ENCODE measurements around the gene DCDC2. TPM values are rescaled to one million over a fixed set of nuclear protein-coding genes. Genes with fewer than 3 reads are reported as not detected.
A peak's percentile ranks its signal among the peaks of the same experiment; 100 is the strongest.
"Not testable (repeated sequence)": the region's sequence is repeated elsewhere in the genome, so short reads cannot be mapped to it uniquely, and the experiment has no call there.

DCDC2 gene
- total RNA-seq, 3 donors from 2014 or later: 0.44 to 3.2 (median 2.6) TPM

DNA sequence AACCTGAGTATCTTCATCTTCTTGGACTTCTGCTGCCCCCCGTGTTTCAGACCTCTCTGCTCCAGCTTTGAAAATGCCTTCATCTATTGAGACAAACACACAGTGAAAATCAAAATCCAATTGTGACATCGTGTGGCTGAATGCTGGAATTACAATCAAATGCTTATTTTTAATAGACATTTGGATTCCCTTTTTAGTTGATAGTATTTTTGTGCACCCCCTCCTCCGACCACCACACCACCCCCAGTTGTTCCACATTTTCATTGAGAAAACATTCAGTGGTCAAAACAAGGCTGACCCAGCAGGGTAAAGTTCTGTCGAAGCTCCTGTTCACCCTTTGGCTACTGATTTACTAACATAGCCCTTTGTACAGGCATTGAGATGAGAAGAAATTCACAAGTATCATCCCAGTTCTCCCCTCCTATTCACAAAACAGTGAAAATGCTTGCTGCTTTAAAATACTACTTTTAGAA lies 152.8 kb downstream of the DCDC2 start:
- Histone ChIP-seq H3K9me3 (no peaks in the 10 kb centered on the region), H3K36me3 (ENCODE audit: low read depth) (no peaks in the 10 kb centered on the region), H3K4me3 (no peak overlapping the region), H3K4me1 (ENCODE audit: low read depth) (no peaks in the 10 kb centered on the region)
- intact Hi-C loops (cut with DNase I, micrococcal nuclease): loop anchor here in 1 of 2 donors (10.0 kb wide), 1 partner anchor 140 kb away; no protein-coding TSS in a partner anchor
- DNase-seq (peak in 1 of 3 donors; percentile 54), ATAC-seq (no peak)
- TF ChIP-seq, protein P1, sequence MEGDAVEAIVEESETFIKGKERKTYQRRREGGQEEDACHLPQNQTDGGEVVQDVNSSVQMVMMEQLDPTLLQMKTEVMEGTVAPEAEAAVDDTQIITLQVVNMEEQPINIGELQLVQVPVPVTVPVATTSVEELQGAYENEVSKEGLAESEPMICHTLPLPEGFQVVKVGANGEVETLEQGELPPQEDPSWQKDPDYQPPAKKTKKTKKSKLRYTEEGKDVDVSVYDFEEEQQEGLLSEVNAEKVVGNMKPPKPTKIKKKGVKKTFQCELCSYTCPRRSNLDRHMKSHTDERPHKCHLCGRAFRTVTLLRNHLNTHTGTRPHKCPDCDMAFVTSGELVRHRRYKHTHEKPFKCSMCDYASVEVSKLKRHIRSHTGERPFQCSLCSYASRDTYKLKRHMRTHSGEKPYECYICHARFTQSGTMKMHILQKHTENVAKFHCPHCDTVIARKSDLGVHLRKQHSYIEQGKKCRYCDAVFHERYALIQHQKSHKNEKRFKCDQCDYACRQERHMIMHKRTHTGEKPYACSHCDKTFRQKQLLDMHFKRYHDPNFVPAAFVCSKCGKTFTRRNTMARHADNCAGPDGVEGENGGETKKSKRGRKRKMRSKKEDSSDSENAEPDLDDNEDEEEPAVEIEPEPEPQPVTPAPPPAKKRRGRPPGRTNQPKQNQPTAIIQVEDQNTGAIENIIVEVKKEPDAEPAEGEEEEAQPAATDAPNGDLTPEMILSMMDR (IDR thresholded peaks at IDR 0.05): peak; percentile 17

DNA sequence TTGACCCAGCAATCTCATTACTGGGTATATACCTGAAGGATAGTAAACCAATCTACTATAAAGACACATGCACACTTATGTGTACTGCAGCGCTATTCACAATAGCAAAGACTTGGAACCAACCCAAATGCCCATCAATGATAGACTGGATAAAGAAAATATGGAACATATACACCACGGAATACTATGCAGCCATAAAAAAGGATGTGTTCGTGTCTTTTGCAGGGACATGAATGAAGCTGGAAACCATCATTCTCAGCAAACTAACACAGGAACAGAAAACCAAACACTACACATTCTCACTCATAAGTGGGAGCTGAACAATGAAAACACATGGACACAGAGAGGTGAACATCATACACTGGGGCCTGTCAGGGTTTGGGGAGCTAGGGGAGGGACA lies 153.7 kb downstream of the DCDC2 start:
- DNase-seq; H3K4me1 ChIP-seq (ENCODE audit: low read depth); ATAC-seq; H3K9me3 ChIP-seq; H3K36me3 ChIP-seq (ENCODE audit: low read depth); H3K4me3 ChIP-seq: not testable (repeated sequence)
- intact Hi-C loops (cut with DNase I, micrococcal nuclease): loop anchor here in 1 of 2 donors (10.0 kb wide), 1 partner anchor 139 kb away; no protein-coding TSS in a partner anchor

DNA sequence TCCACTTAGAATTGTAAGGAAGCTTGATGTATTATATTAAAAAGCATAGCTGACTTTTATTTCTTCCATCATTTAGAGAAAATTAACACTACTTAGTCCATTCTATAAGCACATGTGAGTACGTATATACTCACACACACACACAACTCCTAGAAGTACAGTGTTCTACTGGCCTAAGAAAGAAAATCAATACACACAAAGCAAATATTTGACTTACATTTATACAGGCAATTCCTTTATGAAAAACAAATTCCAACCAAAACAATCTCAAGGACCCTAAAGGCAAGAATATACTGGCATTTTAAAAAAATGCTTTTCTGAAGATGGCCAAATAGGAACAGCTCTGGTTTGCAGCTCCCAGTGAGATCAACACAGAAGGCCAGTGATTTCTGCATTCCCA lies 160.0 kb downstream of the DCDC2 start:
- ATAC-seq (no peak), DNase-seq (no peak)
- Histone ChIP-seq H3K4me3 (no peak overlapping the region), H3K9me3 (no peaks in the 10 kb centered on the region), H3K4me1 (ENCODE audit: low read depth) (no peaks in the 10 kb centered on the region), H3K36me3 (ENCODE audit: low read depth) (no peaks in the 10 kb centered on the region)
- intact Hi-C loops (cut with DNase I, micrococcal nuclease): no loop called here
- TF ChIP-seq, protein P1 (IDR thresholded peaks at IDR 0.05): no peak

DNA sequence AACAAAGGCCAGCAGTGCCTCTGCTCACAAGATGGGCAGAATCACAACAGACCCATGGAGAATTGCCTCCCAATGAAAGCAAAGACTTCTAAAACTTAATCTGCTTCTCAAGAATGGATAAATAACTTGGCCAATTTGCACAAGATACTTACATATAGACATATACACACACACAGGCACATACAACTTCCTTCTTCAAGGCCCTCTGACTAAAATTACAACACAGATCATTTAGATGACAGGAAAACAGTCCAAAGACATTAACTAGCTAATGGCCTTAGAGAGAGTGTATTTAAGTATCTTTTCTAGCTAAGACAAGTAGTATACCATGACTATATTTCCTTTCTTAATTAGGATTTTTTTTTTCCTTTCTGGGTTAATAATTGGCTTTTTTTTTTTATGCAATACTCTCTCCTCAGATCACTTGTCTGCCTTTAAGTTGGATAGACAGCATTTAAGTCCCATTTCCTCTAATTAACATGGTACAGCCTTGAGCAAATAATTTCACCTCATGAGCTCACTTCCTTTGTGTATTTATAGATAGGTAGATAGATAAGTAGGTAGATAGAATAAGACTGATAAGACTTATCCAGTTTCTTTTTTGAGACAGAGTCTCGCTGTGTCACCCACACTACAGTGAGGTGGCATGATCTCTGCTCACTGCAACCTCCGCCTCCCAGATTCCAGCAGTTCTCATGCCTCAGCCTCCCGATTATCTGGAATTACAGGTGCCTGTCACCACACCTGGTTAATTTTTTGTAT lies 161.8 kb downstream of the DCDC2 start:
- DNase-seq (no peak), ATAC-seq (peak; percentile 52)
- TF ChIP-seq, protein P1 (IDR thresholded peaks at IDR 0.05): no peak
- Histone ChIP-seq H3K4me1 (ENCODE audit: low read depth) (no peaks in the 10 kb centered on the region), H3K4me3 (no peak overlapping the region), H3K36me3 (ENCODE audit: low read depth) (no peaks in the 10 kb centered on the region), H3K9me3 (no peaks in the 10 kb centered on the region)
- intact Hi-C loops (cut with DNase I, micrococcal nuclease): no loop called here

DNA sequence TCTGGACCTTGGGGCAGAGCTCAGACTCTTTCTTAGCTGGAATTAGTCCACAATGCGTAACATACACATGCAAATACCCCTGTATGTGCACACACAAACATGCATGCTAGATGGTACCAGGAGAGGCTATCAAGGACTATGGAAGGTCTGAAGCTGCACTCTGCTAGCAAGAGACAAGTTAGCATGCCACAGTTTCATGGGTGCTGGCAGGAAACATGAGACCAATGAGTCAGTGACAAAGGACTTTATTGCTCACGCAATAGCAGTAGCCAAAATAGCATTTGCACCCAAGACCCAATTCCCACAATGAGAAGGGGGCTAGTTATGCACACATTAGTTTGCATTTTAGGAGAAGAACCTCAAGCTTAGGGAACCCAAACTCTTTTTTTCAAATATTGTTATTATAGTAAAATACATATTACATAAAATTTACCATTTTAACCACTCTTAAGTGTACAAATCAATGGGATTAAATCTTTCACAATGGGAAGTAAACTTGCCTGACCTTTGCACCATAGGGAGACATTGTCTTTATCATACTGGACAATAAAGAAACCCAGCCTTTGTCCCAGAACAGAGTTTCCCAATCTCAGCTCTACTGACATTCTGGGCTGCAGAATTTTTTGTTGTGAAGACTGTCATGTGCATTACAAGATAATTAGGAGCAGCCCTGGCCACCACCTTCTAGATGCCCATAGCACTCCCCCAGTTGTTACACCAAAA lies 162.7 kb downstream of the DCDC2 start:
- Histone ChIP-seq H3K36me3 (ENCODE audit: low read depth) (no peaks in the 10 kb centered on the region), H3K4me1 (ENCODE audit: low read depth) (no peaks in the 10 kb centered on the region), H3K9me3 (no peaks in the 10 kb centered on the region), H3K4me3 (no peak overlapping the region)
- TF ChIP-seq, protein P1 (IDR thresholded peaks at IDR 0.05): no peak
- intact Hi-C loops (cut with DNase I, micrococcal nuclease): no loop called here
- DNase-seq (no peak), ATAC-seq (peak; percentile 74)

DNA sequence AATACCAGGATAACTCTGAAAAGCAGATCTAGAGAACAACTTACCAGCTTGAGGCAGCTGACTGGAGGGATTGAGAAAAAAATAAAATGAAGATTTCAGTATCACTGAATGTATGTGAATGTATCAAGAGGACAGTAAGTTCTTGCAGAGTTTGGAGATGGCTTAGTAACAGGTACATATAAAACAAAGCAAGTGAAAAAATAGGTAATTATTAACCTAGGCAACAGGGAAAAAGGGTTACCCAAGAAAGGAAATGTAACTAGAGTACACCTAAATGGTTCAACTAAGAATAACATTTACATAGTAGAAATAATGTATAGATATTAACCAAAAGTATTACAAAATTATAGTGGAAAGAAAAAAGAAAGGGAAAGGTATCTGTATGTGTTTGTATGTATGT lies 164.5 kb downstream of the DCDC2 start:
- ATAC-seq: no peak
- Histone ChIP-seq H3K36me3 (ENCODE audit: low read depth) (no peaks in the 10 kb centered on the region), H3K9me3 (no peaks in the 10 kb centered on the region), H3K4me1 (ENCODE audit: low read depth) (no peaks in the 10 kb centered on the region), H3K4me3 (no peak overlapping the region)
- DNase-seq: no peak
- TF ChIP-seq, protein P1 (IDR thresholded peaks at IDR 0.05): no peak
- intact Hi-C loops (cut with DNase I, micrococcal nuclease): no loop called here
